HepG2 (cell line): ENCODE data around the gene ITGB1. TPM values are rescaled to one million over a fixed set of nuclear protein-coding genes. Genes with fewer than 3 reads are reported as not detected.
A peak's percentile ranks its signal among the peaks of the same experiment; 100 is the strongest.

ENCODE experiments used
- FOXK1 ChIP-seq: sonication (generic); formaldehyde crosslinking; IDR thresholded peaks from 2 replicates; pipeline ENCODE4 v1.4.0; 2020; ENCODE audit warnings: low read depth, missing genetic modification reagents, borderline replicate concordance
- KAT8 ChIP-seq: IDR thresholded peaks from 2 replicates; pipeline ENCODE4 v1.6.1; 2016; ENCODE audit warnings: missing genetic modification reagents, missing compliant biosample characterization
- MEIS2 ChIP-seq: sonication (generic); formaldehyde crosslinking; IDR thresholded peaks from 2 replicates; pipeline ENCODE4 v1.9.0; 2021; ENCODE audit warnings: mild to moderate bottlenecking, missing genetic modification reagents
- MTF1 ChIP-seq: sonication (generic); formaldehyde crosslinking; IDR thresholded peaks from 2 replicates; pipeline ENCODE4 v1.5.0; 2020; ENCODE audit warnings: missing genetic modification reagents
- NR2C2 ChIP-seq: sonication (generic); formaldehyde crosslinking; IDR thresholded peaks from 2 replicates; pipeline ENCODE4 v1.4.0; 2020; ENCODE audit warnings: missing genetic modification reagents, mild to moderate bottlenecking, moderate library complexity, borderline replicate concordance
- RCOR2 ChIP-seq: IDR thresholded peaks from 2 replicates; pipeline ENCODE4 v1.6.1; 2016; ENCODE audit warnings: missing biosample characterization, missing genetic modification reagents
- SCMH1 ChIP-seq: sonication (generic); formaldehyde crosslinking; IDR thresholded peaks from 2 replicates; pipeline ENCODE4 v1.9.0; 2021; ENCODE audit warnings: missing genetic modification reagents, mild to moderate bottlenecking, borderline replicate concordance
- SMAD3 ChIP-seq: sonication (generic); formaldehyde crosslinking; IDR thresholded peaks from 2 replicates; pipeline ENCODE4 v1.4.0; 2020; ENCODE audit warnings: missing genetic modification reagents
- SOX5 ChIP-seq: IDR thresholded peaks from 2 replicates; pipeline ENCODE4 v1.6.1; 2016; ENCODE audit warnings: borderline replicate concordance
- SP5 ChIP-seq: IDR thresholded peaks from 2 replicates; pipeline ENCODE4 v1.6.1; 2016; ENCODE audit warnings: low read depth, borderline replicate concordance
- TCF7 ChIP-seq: sonication (generic); IDR thresholded peaks from 2 replicates; pipeline ENCODE4 v1.6.1; 2016; ENCODE audit warnings: antibody characterized with exemption, low read depth
- ZBTB3 ChIP-seq: sonication (generic); formaldehyde crosslinking; IDR thresholded peaks from 2 replicates; pipeline ENCODE4 v1.4.0; 2020; ENCODE audit warnings: low read depth, mild to moderate bottlenecking, moderate library complexity, missing genetic modification reagents, borderline replicate concordance
- ZBTB42 ChIP-seq: sonication (generic); formaldehyde crosslinking; IDR thresholded peaks from 2 replicates; pipeline ENCODE4 v1.5.0; 2020; ENCODE audit warnings: mild to moderate bottlenecking, missing genetic modification reagents
- ZNF260 ChIP-seq: sonication (generic); formaldehyde crosslinking; IDR thresholded peaks from 2 replicates; pipeline ENCODE4 v1.4.0; 2020; ENCODE audit warnings: missing genetic modification reagents, low read depth, mild to moderate bottlenecking, borderline replicate concordance
- ZNF33A ChIP-seq: sonication (generic); formaldehyde crosslinking; IDR thresholded peaks from 2 replicates; pipeline ENCODE4 v1.5.1; 2020; ENCODE audit warnings: missing genetic modification reagents, mild to moderate bottlenecking, moderate library complexity, borderline replicate concordance
- ZNF343 ChIP-seq: sonication (generic); formaldehyde crosslinking; IDR thresholded peaks from 2 replicates; pipeline ENCODE4 v1.4.0; 2020; ENCODE audit warnings: mild to moderate bottlenecking, missing genetic modification reagents
- ZNF605 ChIP-seq: sonication (generic); formaldehyde crosslinking; IDR thresholded peaks from 2 replicates; pipeline ENCODE4 v1.8.0; 2022; ENCODE audit warnings: mild to moderate bottlenecking, missing genetic modification reagents
- ZNF619 ChIP-seq: sonication (generic); formaldehyde crosslinking; IDR thresholded peaks from 2 replicates; pipeline ENCODE4 v1.4.0; 2020; ENCODE audit warnings: mild to moderate bottlenecking, missing genetic modification reagents
- polyA plus RNA-seq, 8 experiments: library from polyadenylated mRNA; depleted of rRNA in 3 of 8; stranded (reverse) in 7 of 8; unstranded in 1 of 8; fragments of >200 nt; fragmentation: Illumina TruSeq in 4 of 8; extraction: Trizol in 4 of 8; gene quantifications; 2 replicates each; pipeline versions ENCODE4 v1.2.1 to v1.2.3, GENCODE V29; 2011 to 2016; ENCODE audit warnings: low read depth in 4 of 8, missing spikeins in 1 of 8, mixed read lengths in 1 of 8; ENCODE audit not compliant: insufficient read depth in 1 of 8
- total RNA-seq, 5 experiments: library from RNA; depleted of rRNA; stranded (reverse); fragments of >200 nt; fragmentation: Illumina TruSeq; extraction: Trizol; gene quantifications; 2 replicates each; pipeline ENCODE4 v1.2.3, GENCODE V29; 2016; ENCODE audit warnings: low read depth in 1 of 5
- TF ChIP-seq, protein P1 (sequence below): sonication (generic); formaldehyde crosslinking; IDR thresholded peaks from 2 replicates; pipeline ENCODE4 v1.4.0; 2020; ENCODE audit warnings: missing genetic modification reagents, low read depth, mild to moderate bottlenecking, borderline replicate concordance
- TF ChIP-seq, protein P2 (sequence below): sonication (generic); formaldehyde crosslinking; IDR thresholded peaks from 2 replicates; pipeline ENCODE4 v1.4.0; 2020; ENCODE audit warnings: missing genetic modification reagents
- TF ChIP-seq, protein P3 (sequence below): sonication (generic); IDR thresholded peaks from 2 replicates; pipeline ENCODE4 v1.6.1; 2016; ENCODE audit warnings: low read depth, borderline replicate concordance
- TF ChIP-seq, protein P4 (sequence below): sonication (generic); formaldehyde crosslinking; IDR thresholded peaks from 2 replicates; pipeline ENCODE4 v1.9.0; 2021; ENCODE audit warnings: missing genetic modification reagents, borderline replicate concordance
- TF ChIP-seq, protein P5 (sequence below): sonication (generic); formaldehyde crosslinking; IDR thresholded peaks from 2 replicates; pipeline ENCODE4 v1.5.0; 2020; ENCODE audit warnings: missing genetic modification reagents

ITGB1 gene
- total and polyA plus RNA-seq, 2 of the 13 experiments (the other 11 are each of a cell fraction or from before 2014, with no cell fraction given), result 190 to 204 TPM

DNA sequence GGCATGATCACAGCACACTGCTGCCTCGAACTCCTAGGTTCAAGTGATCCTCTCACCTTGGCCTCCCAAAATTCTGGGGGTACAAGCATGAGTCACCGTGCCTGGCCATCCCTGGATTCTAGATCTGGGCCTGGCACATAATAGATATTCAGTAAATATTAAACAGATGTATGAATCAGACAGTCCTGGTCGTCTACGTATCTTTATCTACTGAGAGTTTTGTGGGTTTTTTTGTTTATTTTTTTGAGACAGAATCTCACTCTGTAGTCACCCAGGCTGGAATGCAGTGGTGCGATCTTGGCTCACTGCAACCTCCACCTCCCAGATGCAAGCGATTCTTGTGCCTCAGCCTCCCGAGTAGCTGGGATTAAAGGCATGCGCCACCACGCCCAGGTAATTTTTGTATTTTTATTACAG lies 24.3 kb upstream of the ITGB1 start (continued):
- TF ChIP-seq ZNF605 (CRISPR knock-in tag) (0 out of 2 replicates have a peak, but pooled peaks have one; percentile 27), ZBTB3 (CRISPR knock-in tag) (no peak), KAT8 (CRISPR knock-in tag) (no peak), SOX5 (CRISPR knock-in tag) (no peak), SCMH1 (CRISPR knock-in tag) (no peak), ZNF343 (CRISPR knock-in tag) (no peak), MTF1 (CRISPR knock-in tag) (no peak), ZNF33A (CRISPR knock-in tag) (no peak), NR2C2 (CRISPR knock-in tag) (no peak), SP5 (CRISPR knock-in tag) (no peak), RCOR2 (CRISPR knock-in tag) (no peak), SMAD3 (CRISPR knock-in tag) (no peak), TCF7 (no peak), ZNF260 (CRISPR knock-in tag) (no peak), MEIS2 (CRISPR knock-in tag) (no peak), FOXK1 (CRISPR knock-in tag) (peak; percentile 12; the same call in 1 of the 2 replicates), ZBTB42 (CRISPR knock-in tag) (no peak), ZNF619 (CRISPR knock-in tag) (no peak)
- TF ChIP-seq, protein P1, sequence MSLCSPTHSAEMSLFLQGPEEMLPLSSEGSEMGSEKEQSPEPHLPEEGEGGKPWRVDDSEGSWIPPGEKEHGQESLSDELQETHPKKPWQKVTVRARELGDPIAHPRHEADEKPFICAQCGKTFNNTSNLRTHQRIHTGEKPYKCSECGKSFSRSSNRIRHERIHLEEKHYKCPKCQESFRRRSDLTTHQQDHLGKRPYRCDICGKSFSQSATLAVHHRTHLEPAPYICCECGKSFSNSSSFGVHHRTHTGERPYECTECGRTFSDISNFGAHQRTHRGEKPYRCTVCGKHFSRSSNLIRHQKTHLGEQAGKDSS, result no peak
- TF ChIP-seq, protein P2, sequence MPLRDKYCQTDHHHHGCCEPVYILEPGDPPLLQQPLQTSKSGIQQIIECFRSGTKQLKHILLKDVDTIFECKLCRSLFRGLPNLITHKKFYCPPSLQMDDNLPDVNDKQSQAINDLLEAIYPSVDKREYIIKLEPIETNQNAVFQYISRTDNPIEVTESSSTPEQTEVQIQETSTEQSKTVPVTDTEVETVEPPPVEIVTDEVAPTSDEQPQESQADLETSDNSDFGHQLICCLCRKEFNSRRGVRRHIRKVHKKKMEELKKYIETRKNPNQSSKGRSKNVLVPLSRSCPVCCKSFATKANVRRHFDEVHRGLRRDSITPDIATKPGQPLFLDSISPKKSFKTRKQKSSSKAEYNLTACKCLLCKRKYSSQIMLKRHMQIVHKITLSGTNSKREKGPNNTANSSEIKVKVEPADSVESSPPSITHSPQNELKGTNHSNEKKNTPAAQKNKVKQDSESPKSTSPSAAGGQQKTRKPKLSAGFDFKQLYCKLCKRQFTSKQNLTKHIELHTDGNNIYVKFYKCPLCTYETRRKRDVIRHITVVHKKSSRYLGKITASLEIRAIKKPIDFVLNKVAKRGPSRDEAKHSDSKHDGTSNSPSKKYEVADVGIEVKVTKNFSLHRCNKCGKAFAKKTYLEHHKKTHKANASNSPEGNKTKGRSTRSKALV (CRISPR knock-in tag), result 0 out of 2 replicates have a peak, but pooled peaks have one; percentile 28
- TF ChIP-seq, protein P3, sequence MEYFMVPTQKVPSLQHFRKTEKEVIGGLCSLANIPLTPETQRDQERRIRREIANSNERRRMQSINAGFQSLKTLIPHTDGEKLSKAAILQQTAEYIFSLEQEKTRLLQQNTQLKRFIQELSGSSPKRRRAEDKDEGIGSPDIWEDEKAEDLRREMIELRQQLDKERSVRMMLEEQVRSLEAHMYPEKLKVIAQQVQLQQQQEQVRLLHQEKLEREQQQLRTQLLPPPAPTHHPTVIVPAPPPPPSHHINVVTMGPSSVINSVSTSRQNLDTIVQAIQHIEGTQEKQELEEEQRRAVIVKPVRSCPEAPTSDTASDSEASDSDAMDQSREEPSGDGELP, result no peak
- TF ChIP-seq, protein P4, sequence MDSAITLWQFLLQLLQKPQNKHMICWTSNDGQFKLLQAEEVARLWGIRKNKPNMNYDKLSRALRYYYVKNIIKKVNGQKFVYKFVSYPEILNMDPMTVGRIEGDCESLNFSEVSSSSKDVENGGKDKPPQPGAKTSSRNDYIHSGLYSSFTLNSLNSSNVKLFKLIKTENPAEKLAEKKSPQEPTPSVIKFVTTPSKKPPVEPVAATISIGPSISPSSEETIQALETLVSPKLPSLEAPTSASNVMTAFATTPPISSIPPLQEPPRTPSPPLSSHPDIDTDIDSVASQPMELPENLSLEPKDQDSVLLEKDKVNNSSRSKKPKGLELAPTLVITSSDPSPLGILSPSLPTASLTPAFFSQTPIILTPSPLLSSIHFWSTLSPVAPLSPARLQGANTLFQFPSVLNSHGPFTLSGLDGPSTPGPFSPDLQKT (CRISPR knock-in tag), result no peak
- TF ChIP-seq, protein P5, sequence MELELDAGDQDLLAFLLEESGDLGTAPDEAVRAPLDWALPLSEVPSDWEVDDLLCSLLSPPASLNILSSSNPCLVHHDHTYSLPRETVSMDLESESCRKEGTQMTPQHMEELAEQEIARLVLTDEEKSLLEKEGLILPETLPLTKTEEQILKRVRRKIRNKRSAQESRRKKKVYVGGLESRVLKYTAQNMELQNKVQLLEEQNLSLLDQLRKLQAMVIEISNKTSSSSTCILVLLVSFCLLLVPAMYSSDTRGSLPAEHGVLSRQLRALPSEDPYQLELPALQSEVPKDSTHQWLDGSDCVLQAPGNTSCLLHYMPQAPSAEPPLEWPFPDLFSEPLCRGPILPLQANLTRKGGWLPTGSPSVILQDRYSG (CRISPR knock-in tag), result no peak
- TF ChIP-seq, all 625 proteins: peak for 8
